HG02571 (cell line): ENCODE results near the gene SNED1.

Source experiments
- ATAC-seq: cut with Tn5 transposase; IDR thresholded peaks from one replicate; pipeline ENCODE4 v1.9.1; 2021; ENCODE audit warnings: mild to moderate bottlenecking, moderate library complexity; ENCODE audit not compliant: unreplicated experiment

Gene SNED1

GRCh38 chr2:241142063-241142462 lies 143.6 kb downstream of the SNED1 start:
- no peak for ATAC-seq

DNA sequence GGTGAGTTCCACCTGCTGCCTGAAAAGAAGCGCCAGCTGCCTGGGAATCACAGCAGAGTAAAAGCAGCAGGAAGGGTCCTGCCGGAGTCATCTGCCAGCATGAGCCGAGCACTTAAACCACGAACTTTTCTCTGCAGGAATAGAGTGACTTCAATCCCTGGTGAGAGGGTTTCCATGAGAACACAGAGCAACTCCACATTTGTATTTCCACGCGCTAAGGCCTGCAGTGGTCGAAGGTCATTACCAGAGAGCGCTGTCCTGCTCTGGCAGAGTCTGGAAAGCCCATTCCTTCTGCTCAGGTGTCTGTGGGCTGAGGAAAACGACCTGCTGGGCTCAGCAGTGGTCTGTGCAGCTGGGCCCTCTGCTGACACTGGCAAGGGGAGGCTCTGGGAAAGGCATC lies 144.2 kb downstream of the SNED1 start:
- ATAC-seq, result no peak
